C4-2B (cell line): ENCODE measurements around the gene TOMM40L.

Source experiments
- CTCF ChIP-seq: fragments of 450-650 bp; conservative IDR thresholded peaks from 2 replicates; pipeline ENCODE4 v1.5.1; 2017; ENCODE audit warnings: mild to moderate bottlenecking
- ZFX ChIP-seq: fragments of 450-650 bp; IDR thresholded peaks from 2 replicates; pipeline ENCODE4 v1.6.1; 2017

- TF ChIP-seq CTCF (no peak), ZFX (no peak)
Measured at GRCh38 chr1:161226320-161226711, 456 bp downstream of the TOMM40L start.
